IMR-90 (cell line): ENCODE results near the gene AKAP6.

ENCODE experiments used
- BHLHE40 ChIP-seq: fragments of 150-350 bp; IDR thresholded peaks from 2 replicates; pipeline ENCODE4 v1.6.1; 2016; ENCODE audit warnings: mild to moderate bottlenecking, low read depth, low read length
- CEBPB ChIP-seq: IDR thresholded peaks from 2 replicates; pipeline ENCODE4 v1.6.1; 2012; ENCODE audit warnings: low read depth, low read length, improper control_type of control experiment
- FOS ChIP-seq: fragments of 150-350 bp; IDR thresholded peaks from 2 replicates; pipeline ENCODE4 v1.6.1; 2016; ENCODE audit warnings: low read depth, low read length
- POLR2A ChIP-seq: IDR thresholded peaks from 2 replicates; pipeline ENCODE4 v1.6.1; 2012; ENCODE audit warnings: mild to moderate bottlenecking, low read depth, low read length
- RAD21 ChIP-seq: IDR thresholded peaks from 2 replicates; pipeline ENCODE4 v1.6.1; 2012; ENCODE audit warnings: low read length, improper control_type of control experiment
- RCOR1 ChIP-seq: IDR thresholded peaks from 2 replicates; pipeline ENCODE4 v1.6.1; 2012; ENCODE audit warnings: mild to moderate bottlenecking, low read length, improper control_type of control experiment; ENCODE audit not compliant: insufficient replicate concordance
- RFX5 ChIP-seq: IDR thresholded peaks from 2 replicates; pipeline ENCODE4 v1.8.0; 2012; ENCODE audit warnings: low read depth, mild to moderate bottlenecking, low read length, moderate library complexity
- TF ChIP-seq, protein P1 (sequence below): conservative IDR thresholded peaks from 2 replicates; pipeline ENCODE4 v1.5.1; 2012; ENCODE audit warnings: mild to moderate bottlenecking, low read depth, low read length, improper control_type of control experiment
- TF ChIP-seq, protein P2 (sequence below): fragments of 150-350 bp; IDR thresholded peaks from 2 replicates; pipeline ENCODE4 v1.6.1; 2017; ENCODE audit warnings: mild to moderate bottlenecking, antibody characterized with exemption, low read length, low read depth
- TF ChIP-seq, protein P3 (sequence below): fragments of 150-350 bp; IDR thresholded peaks from 2 replicates; pipeline ENCODE4 v1.6.1; 2016; ENCODE audit warnings: low read depth, mild to moderate bottlenecking, low read length, moderate library complexity, borderline replicate concordance

DNA sequence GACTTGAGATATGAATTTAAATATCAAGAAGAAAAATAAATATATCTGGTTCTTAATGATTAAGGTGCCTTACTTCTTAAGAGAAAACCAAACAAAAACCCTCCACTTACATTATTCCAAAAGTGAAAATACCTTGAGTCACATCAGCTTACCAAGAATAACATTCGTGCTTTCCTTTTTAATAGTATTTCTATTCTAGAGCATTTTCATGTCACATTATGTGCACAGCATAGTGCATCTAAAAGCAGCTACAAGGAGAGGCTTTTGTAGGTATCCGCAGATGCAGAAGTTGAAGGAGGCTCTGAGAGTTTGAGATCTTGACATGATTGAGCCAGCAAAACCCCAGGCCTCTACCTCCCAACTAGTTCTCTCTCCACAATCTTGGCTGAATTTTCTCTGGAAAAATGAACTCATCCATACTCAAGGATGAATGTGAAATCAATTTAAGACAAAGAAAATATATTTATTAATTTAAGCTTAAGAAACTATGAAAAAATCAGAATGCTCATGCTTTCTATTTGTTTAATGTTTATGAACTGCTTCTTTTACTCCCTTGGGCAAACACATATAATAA is 275.0 kb downstream of the AKAP6 start:
- TF ChIP-seq POLR2A = no peak
- TF ChIP-seq RCOR1 = no peak
- TF ChIP-seq, protein P1, sequence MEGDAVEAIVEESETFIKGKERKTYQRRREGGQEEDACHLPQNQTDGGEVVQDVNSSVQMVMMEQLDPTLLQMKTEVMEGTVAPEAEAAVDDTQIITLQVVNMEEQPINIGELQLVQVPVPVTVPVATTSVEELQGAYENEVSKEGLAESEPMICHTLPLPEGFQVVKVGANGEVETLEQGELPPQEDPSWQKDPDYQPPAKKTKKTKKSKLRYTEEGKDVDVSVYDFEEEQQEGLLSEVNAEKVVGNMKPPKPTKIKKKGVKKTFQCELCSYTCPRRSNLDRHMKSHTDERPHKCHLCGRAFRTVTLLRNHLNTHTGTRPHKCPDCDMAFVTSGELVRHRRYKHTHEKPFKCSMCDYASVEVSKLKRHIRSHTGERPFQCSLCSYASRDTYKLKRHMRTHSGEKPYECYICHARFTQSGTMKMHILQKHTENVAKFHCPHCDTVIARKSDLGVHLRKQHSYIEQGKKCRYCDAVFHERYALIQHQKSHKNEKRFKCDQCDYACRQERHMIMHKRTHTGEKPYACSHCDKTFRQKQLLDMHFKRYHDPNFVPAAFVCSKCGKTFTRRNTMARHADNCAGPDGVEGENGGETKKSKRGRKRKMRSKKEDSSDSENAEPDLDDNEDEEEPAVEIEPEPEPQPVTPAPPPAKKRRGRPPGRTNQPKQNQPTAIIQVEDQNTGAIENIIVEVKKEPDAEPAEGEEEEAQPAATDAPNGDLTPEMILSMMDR = no peak
- TF ChIP-seq RFX5 = no peak
- TF ChIP-seq FOS = no peak
- TF ChIP-seq, protein P2, sequence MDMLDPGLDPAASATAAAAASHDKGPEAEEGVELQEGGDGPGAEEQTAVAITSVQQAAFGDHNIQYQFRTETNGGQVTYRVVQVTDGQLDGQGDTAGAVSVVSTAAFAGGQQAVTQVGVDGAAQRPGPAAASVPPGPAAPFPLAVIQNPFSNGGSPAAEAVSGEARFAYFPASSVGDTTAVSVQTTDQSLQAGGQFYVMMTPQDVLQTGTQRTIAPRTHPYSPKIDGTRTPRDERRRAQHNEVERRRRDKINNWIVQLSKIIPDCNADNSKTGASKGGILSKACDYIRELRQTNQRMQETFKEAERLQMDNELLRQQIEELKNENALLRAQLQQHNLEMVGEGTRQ = no peak
- TF ChIP-seq, protein P3, sequence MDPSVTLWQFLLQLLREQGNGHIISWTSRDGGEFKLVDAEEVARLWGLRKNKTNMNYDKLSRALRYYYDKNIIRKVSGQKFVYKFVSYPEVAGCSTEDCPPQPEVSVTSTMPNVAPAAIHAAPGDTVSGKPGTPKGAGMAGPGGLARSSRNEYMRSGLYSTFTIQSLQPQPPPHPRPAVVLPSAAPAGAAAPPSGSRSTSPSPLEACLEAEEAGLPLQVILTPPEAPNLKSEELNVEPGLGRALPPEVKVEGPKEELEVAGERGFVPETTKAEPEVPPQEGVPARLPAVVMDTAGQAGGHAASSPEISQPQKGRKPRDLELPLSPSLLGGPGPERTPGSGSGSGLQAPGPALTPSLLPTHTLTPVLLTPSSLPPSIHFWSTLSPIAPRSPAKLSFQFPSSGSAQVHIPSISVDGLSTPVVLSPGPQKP = no peak
- TF ChIP-seq RAD21 = no peak
- TF ChIP-seq BHLHE40 = no peak
- TF ChIP-seq CEBPB = no peak
